Measurements from ENCODE around the gene IFI27. TPM values are rescaled to one million over a fixed set of nuclear protein-coding genes. Genes with fewer than 3 reads are reported as not detected.

Gene IFI27
- total RNA-seq, 4 donors from 2014 or later: 65.6 to 179 (median 123) TPM

GRCh38 chr14:94115631-94116030 lies 5.1 kb downstream of the IFI27 start:
- no peaks in the 10 kb centered on the region for H3K36me3 ChIP-seq
- H3K27me3 ChIP-seq: peaks cover 0 to 3% (median 0%) of the 10 kb centered on the region in 3 donors
- ATAC-seq: no peak
- H3K27ac ChIP-seq: peak overlapping the region; percentile 49 to 85 (median 80)
- intact Hi-C loops (cut with DNase I; ENCODE audit: low total_unique reads): no loop called here
- TF ChIP-seq POLR2A (IDR thresholded peaks at IDR 0.05): no peak
- TF ChIP-seq CTCF (IDR thresholded peaks at IDR 0.05 in 4 of 5, conservative IDR thresholded peaks at IDR 0.05 in 1 of 5): no peak
- in situ Hi-C loops (cut with MboI; ENCODE audit: low sequenced_read_pairs in 4 of 4): no loop called here
- H3K4me1 ChIP-seq: no peaks in the 10 kb centered on the region
- H3K9me3 ChIP-seq: peaks cover 0 to 9% (median 0%) of the 10 kb centered on the region in 3 donors
- DNase-seq: no peak
- no peak overlapping the region for H3K4me3 ChIP-seq

- DNase-seq: no peak
- Histone ChIP-seq H3K36me3 (no peaks in the 10 kb centered on the region), H3K4me1 (no peaks in the 10 kb centered on the region), H3K9me3 (peaks cover 0 to 9% (median 0%) of the 10 kb centered on the region in 3 donors), H3K27me3 (peaks cover 0 to 3% (median 0%) of the 10 kb centered on the region in 3 donors), H3K27ac (no peak overlapping the region), H3K4me3 (no peak overlapping the region)
- no peak for ATAC-seq
- in situ Hi-C loops (cut with MboI; ENCODE audit: low sequenced_read_pairs in 4 of 4): no loop called here
- TF ChIP-seq CTCF (IDR thresholded peaks at IDR 0.05 in 4 of 5, conservative IDR thresholded peaks at IDR 0.05 in 1 of 5) (no peak), POLR2A (IDR thresholded peaks at IDR 0.05) (no peak)
- intact Hi-C loops (cut with DNase I; ENCODE audit: low total_unique reads): no loop called here
These were observed 6.2 kb downstream of the IFI27 start for GRCh38 chr14:94116701-94117100.

DNA sequence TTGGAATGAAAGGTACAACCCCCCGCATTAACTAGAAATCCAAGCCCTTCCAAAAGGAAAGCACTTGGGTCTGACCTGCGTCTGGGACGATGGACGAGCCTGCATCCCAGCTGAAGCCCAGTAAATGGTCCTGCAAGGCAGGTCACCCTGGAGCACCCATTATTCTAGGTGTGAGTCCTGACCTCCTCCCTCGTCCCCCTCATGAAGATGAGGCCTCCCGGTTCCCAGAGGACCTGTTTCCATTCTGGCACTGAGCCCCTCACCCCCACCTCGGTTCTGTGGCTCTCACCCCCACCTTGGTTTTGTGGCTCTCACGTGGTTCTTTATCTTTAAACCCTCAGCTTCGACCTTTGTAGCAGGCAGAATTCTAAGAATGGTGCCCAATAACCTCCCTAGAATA lies 7.3 kb downstream of the IFI27 start:
- in situ Hi-C loops (cut with MboI; ENCODE audit: low sequenced_read_pairs in 4 of 4): no loop called here
- no peak for DNase-seq

DNA sequence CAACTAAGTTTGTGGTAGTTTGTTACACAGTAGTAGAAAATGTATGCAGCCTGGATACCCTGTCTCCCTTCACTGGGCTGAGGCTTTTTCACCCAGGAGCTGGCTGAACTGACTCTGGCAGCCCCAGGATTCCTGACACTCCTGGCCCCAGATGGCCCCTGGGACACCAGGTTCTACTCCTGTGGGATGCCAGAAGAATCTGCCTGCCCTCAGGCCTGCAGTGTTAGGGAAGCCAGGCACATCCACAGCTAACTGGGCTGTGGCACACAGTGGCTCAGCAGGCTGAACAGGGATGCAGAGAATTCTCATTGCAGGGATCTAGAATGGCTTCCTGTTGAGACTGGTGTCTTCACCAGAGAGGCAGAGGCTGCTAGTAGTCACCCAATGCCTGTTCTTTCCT lies 8.5 kb downstream of the IFI27 start:
- no peak overlapping the region for H3K4me3 ChIP-seq
- no peak overlapping the region for H3K27ac ChIP-seq
- H3K9me3 ChIP-seq: peaks cover 0 to 9% (median 0%) of the 10 kb centered on the region in 3 donors
- no peaks in the 10 kb centered on the region for H3K4me1 ChIP-seq
- in situ Hi-C loops (cut with MboI; ENCODE audit: low sequenced_read_pairs in 4 of 4): no loop called here
- no peak for TF ChIP-seq POLR2A (IDR thresholded peaks at IDR 0.05)
- TF ChIP-seq CTCF (IDR thresholded peaks at IDR 0.05 in 4 of 5, conservative IDR thresholded peaks at IDR 0.05 in 1 of 5): no peak
- H3K27me3 ChIP-seq: peaks cover 0 to 3% (median 0%) of the 10 kb centered on the region in 3 donors
- no peaks in the 10 kb centered on the region for H3K36me3 ChIP-seq
- no peak for ATAC-seq
- no peak for DNase-seq
- intact Hi-C loops (cut with DNase I; ENCODE audit: low total_unique reads): no loop called here

More for the DNA sequence above, 7.3 kb downstream of the IFI27 start:
- Histone ChIP-seq H3K9me3 (peaks cover 0 to 9% (median 0%) of the 10 kb centered on the region in 3 donors), H3K27ac (no peak overlapping the region), H3K36me3 (no peaks in the 10 kb centered on the region), H3K4me1 (no peaks in the 10 kb centered on the region), H3K4me3 (no peak overlapping the region), H3K27me3 (peaks cover 0 to 3% (median 0%) of the 10 kb centered on the region in 3 donors)
- no peak for ATAC-seq
- TF ChIP-seq POLR2A (IDR thresholded peaks at IDR 0.05): no peak
- TF ChIP-seq CTCF (IDR thresholded peaks at IDR 0.05 in 4 of 5, conservative IDR thresholded peaks at IDR 0.05 in 1 of 5): no peak
- intact Hi-C loops (cut with DNase I; ENCODE audit: low total_unique reads): no loop called here
